Trophoblast cell (in vitro differentiated cells and primary cell): ENCODE data around the gene EP400.

Experiments used
- DNase-seq, 2 donors: peaks; one replicate each; pipeline ENCODE4 v3.0.0-alpha.2; 2016
- H2AFZ ChIP-seq: 2 replicates; pipeline ENCODE4 v1.6.1; 2013; ENCODE audit warnings: low read length, moderate library complexity, mild to moderate bottlenecking; ENCODE audit not compliant: insufficient read depth, poor library complexity
- H2AK5ac ChIP-seq: 2 replicates; pipeline ENCODE4 v1.6.1; 2013; ENCODE audit warnings: mild to moderate bottlenecking, low read length
- H2BK120ac ChIP-seq: 2 replicates; pipeline ENCODE4 v1.6.1; 2013; ENCODE audit warnings: low read length, mild to moderate bottlenecking, moderate library complexity; ENCODE audit not compliant: insufficient read depth, poor library complexity
- H2BK12ac ChIP-seq: 2 replicates; pipeline ENCODE4 v1.6.1; 2013; ENCODE audit warnings: mild to moderate bottlenecking, low read length, moderate library complexity
- H2BK5ac ChIP-seq: 2 replicates; pipeline ENCODE4 v1.6.1; 2013; ENCODE audit warnings: low read length, low read depth, moderate library complexity, mild to moderate bottlenecking; ENCODE audit not compliant: poor library complexity
- H3K14ac ChIP-seq: 2 replicates; pipeline ENCODE4 v1.6.1; 2013; ENCODE audit warnings: mild to moderate bottlenecking, low read length
- H3K18ac ChIP-seq: 2 replicates; pipeline ENCODE4 v1.6.1; 2013; ENCODE audit warnings: mild to moderate bottlenecking, low read length
- H3K23ac ChIP-seq: 2 replicates; pipeline ENCODE4 v1.6.1; 2013; ENCODE audit warnings: low read length
- H3K27ac ChIP-seq: 2 replicates; pipeline ENCODE4 v1.5.1; 2013; ENCODE audit warnings: low read depth, mild to moderate bottlenecking, inconsistent platforms, low read length, moderate library complexity
- H3K27me3 ChIP-seq: 2 replicates; pipeline ENCODE4 v1.6.1; 2013; ENCODE audit warnings: inconsistent platforms, mild to moderate bottlenecking, low read length, moderate library complexity; ENCODE audit not compliant: insufficient read depth
- H3K36me3 ChIP-seq, 2 experiments: 1 replicate in 1 of 2; 2 replicates in 1 of 2; pipeline ENCODE4 v1.6.1; 2013; ENCODE audit warnings: low read length in 2 of 2, mild to moderate bottlenecking in 2 of 2, moderate library complexity in 1 of 2; ENCODE audit not compliant: insufficient read depth in 2 of 2, control insufficient read depth in 1 of 2
- H3K4ac ChIP-seq: 2 replicates; pipeline ENCODE4 v1.6.1; 2013; ENCODE audit warnings: low read depth, mild to moderate bottlenecking, low read length, moderate library complexity
- H3K4me1 ChIP-seq, 2 experiments: 1 replicate in 1 of 2; 2 replicates in 1 of 2; pipeline ENCODE4 v1.6.1; 2013; ENCODE audit warnings: low read length in 2 of 2, mild to moderate bottlenecking in 2 of 2, moderate library complexity in 1 of 2; ENCODE audit not compliant: insufficient read depth in 2 of 2, control insufficient read depth in 1 of 2
- H3K4me2 ChIP-seq: 2 replicates; pipeline ENCODE4 v1.6.1; 2013; ENCODE audit warnings: inconsistent platforms, mild to moderate bottlenecking, low read length, moderate library complexity
- H3K4me3 ChIP-seq: 2 replicates; pipeline ENCODE4 v1.5.1; 2013; ENCODE audit warnings: mild to moderate bottlenecking, low read depth, low read length, inconsistent platforms
- H3K79me1 ChIP-seq: one replicate; pipeline ENCODE4 v1.6.1; 2013; ENCODE audit warnings: low read length
- H3K79me2 ChIP-seq: 2 replicates; pipeline ENCODE4 v1.6.1; 2013; ENCODE audit warnings: low read length, mild to moderate bottlenecking; ENCODE audit not compliant: control insufficient read depth, insufficient read depth, poor library complexity
- H3K9ac ChIP-seq: 2 replicates; pipeline ENCODE4 v1.6.1; 2013; ENCODE audit warnings: mild to moderate bottlenecking, low read length
- H3K9me3 ChIP-seq: 2 replicates; pipeline ENCODE4 v1.6.1; 2013; ENCODE audit warnings: low read depth, mild to moderate bottlenecking, control low read depth, inconsistent platforms, low read length; ENCODE audit not compliant: insufficient read depth
- H4K12ac ChIP-seq: 2 replicates; pipeline ENCODE4 v1.6.1; 2013; ENCODE audit warnings: low read depth, mild to moderate bottlenecking, low read length, moderate library complexity
- H4K8ac ChIP-seq: 2 replicates; pipeline ENCODE4 v1.6.1; 2013; ENCODE audit warnings: low read depth, mild to moderate bottlenecking, low read length, moderate library complexity
- H4K91ac ChIP-seq: one replicate; pipeline ENCODE4 v1.6.1; 2013; ENCODE audit warnings: low read depth, mild to moderate bottlenecking, low read length, moderate library complexity
- WGBS: extraction: QIAGEN DNeasy Blood & Tissue Kit; methylation state at CpG from one replicate; pipeline ENCODE4 v1.1.7; 2013; ENCODE audit warnings: missing lambda C conversion rate; ENCODE audit not compliant: insufficient read length, insufficient coverage; ENCODE audit errors: extremely low coverage; 5-methylcytosine and 5-hydroxymethylcytosine counted together

The EP400 gene

DNA sequence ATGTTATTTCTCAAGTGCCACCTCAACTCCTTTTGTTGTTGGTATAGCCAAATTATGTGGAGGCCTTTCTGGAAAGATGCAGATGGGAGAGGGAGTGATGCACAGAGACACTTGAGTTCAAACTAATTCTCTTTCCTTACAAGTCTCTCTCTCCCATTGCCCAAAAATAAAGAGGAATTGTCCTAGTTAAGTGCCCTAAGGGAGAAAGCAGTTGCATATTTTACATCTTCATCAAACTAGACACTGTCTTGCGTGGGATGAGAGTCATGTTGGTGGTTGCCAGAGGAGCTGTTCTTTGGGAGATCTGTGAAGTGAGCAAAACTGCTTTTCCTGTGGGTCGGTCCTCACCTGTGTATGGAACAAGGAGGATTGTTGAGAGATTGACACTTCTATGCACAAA, 72.2 kb downstream of the EP400 start:
- Histone ChIP-seq H3K23ac (no peak overlapping the region), H3K27me3 (no peaks in the 10 kb centered on the region), H3K4me3 (no peak overlapping the region), H4K12ac (no peak overlapping the region), H4K91ac (no peak overlapping the region), H3K4ac (no peak overlapping the region), H2BK5ac (no peak overlapping the region), H3K79me1 (no peaks in the 10 kb centered on the region), H2AFZ (no peak overlapping the region), H3K36me3 (peaks cover 70 to 74% of the 10 kb centered on the region in 2 experiments), H3K18ac (no peak overlapping the region), H2BK12ac (no peak overlapping the region), H3K4me2 (no peak overlapping the region), H2BK120ac (no peak overlapping the region), H3K79me2 (no peaks in the 10 kb centered on the region), H4K8ac (no peak overlapping the region), H2AK5ac (no peak overlapping the region), H3K4me1 (no peaks in the 10 kb centered on the region), H3K9ac (no peak overlapping the region), H3K27ac (no peak overlapping the region), H3K14ac (no peak overlapping the region), H3K9me3 (peaks cover 2% of the 10 kb centered on the region)
- no peak for DNase-seq
- whole genome bisulfite sequencing: no CpG with 5 or more reads among the region's 2 CpGs

DNA sequence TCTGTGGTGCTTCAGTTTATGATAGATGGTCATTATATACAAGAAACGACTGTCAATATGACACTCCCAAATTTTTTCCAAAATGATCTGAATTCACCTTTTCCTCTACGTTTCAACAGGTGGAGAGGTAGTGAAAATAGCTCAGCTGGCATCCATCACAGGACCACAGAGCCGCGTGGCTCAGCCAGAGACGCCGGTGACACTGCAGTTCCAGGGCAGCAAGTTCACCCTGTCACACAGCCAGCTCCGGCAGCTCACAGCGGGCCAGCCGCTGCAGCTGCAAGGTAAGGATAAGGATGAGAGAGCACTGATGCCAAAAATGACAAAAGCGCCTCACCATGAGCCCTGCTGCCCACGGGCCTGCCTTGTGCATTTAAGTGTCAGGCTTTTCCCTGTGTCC, 73.9 kb downstream of the EP400 start:
- Histone ChIP-seq H3K18ac (no peak overlapping the region), H4K8ac (no peak overlapping the region), H2AFZ (no peak overlapping the region), H4K12ac (no peak overlapping the region), H3K4ac (no peak overlapping the region), H3K36me3 (peaks cover 67 to 74% of the 10 kb centered on the region in 2 experiments), H3K14ac (no peak overlapping the region), H3K9ac (no peak overlapping the region), H2BK120ac (no peak overlapping the region), H3K23ac (no peak overlapping the region), H3K4me2 (no peak overlapping the region), H3K4me1 (no peaks in the 10 kb centered on the region), H3K79me1 (no peaks in the 10 kb centered on the region), H3K79me2 (no peaks in the 10 kb centered on the region), H2BK5ac (no peak overlapping the region), H3K4me3 (no peak overlapping the region), H3K9me3 (peaks cover 2% of the 10 kb centered on the region), H3K27ac (no peak overlapping the region), H2AK5ac (no peak overlapping the region), H3K27me3 (no peaks in the 10 kb centered on the region), H2BK12ac (no peak overlapping the region), H4K91ac (no peak overlapping the region)
- no CpG with 5 or more reads among the region's 11 CpGs for WGBS
- DNase-seq: no peak

DNA sequence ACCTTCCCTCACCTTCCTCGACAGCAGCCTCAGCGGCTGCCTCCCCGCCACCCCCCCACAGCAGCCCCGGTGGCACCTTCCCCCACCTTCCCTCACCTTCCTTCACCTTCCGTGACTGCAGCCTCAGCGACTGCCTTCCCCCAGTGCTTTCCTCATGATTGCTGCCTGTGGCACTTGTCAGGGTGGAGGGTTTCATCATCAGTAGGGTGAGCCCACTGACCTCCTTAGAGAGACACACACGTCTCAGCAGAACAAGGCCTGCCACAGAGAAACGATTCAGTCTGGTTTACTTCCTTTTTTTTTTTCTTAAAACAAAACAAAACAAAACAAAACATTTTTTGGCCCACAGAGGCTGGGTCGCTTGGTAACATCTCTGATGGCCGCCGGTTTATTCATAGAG, 75.0 kb downstream of the EP400 start:
- no peak overlapping the region for H2BK120ac ChIP-seq

DNA sequence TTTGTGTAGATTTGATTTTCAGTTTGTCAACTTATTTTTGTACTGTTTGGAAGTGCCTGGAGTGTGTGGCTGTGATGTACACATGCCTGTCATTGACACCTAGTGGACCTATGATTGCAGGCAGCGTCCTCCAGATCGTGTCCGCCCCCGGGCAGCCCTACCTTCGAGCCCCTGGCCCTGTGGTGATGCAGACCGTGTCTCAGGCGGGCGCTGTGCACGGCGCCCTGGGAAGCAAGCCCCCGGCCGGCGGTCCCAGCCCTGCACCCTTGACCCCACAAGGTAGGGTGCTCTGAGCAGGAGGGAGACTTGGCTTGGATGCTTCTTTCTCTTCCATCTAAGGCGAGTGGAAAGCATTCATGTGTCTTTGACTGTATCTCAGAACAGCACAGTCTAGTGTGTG, 75.8 kb downstream of the EP400 start:
- H2BK5ac ChIP-seq: no peak overlapping the region
- H4K12ac ChIP-seq: no peak overlapping the region
- H3K79me1 ChIP-seq: no peaks in the 10 kb centered on the region
- no peak overlapping the region for H3K14ac ChIP-seq
- no peak overlapping the region for H4K91ac ChIP-seq
- no peaks in the 10 kb centered on the region for H3K4me1 ChIP-seq
- peaks cover 59 to 73% of the 10 kb centered on the region in 2 experiments for H3K36me3 ChIP-seq
- H3K27ac ChIP-seq: no peak overlapping the region
- H3K18ac ChIP-seq: no peak overlapping the region
- no peak overlapping the region for H2BK120ac ChIP-seq
- H2BK12ac ChIP-seq: no peak overlapping the region
- H3K4me2 ChIP-seq: no peak overlapping the region
- no peak overlapping the region for H3K23ac ChIP-seq
- H3K4ac ChIP-seq: no peak overlapping the region
- peaks cover 2% of the 10 kb centered on the region for H3K9me3 ChIP-seq
- no peak for DNase-seq
- no peak overlapping the region for H2AK5ac ChIP-seq
- no peak overlapping the region for H3K9ac ChIP-seq
- peaks cover 2% of the 10 kb centered on the region for H3K79me2 ChIP-seq
- WGBS: no CpG with 5 or more reads among the region's 14 CpGs
- H4K8ac ChIP-seq: no peak overlapping the region
- no peaks in the 10 kb centered on the region for H3K27me3 ChIP-seq
- H3K4me3 ChIP-seq: no peak overlapping the region
- no peak overlapping the region for H2AFZ ChIP-seq

More for the DNA sequence above, 75.0 kb downstream of the EP400 start:
- H3K9ac ChIP-seq: no peak overlapping the region
- H2BK12ac ChIP-seq: no peak overlapping the region
- H3K36me3 ChIP-seq: peaks cover 65 to 75% of the 10 kb centered on the region in 2 experiments
- no peak overlapping the region for H3K27ac ChIP-seq
- no peak overlapping the region for H2AK5ac ChIP-seq
- H4K12ac ChIP-seq: no peak overlapping the region
- H3K18ac ChIP-seq: no peak overlapping the region
- H2AFZ ChIP-seq: no peak overlapping the region
- H3K14ac ChIP-seq: no peak overlapping the region
- H3K4me1 ChIP-seq: no peaks in the 10 kb centered on the region
- H3K4me3 ChIP-seq: no peak overlapping the region
- no peak overlapping the region for H4K8ac ChIP-seq
- H3K23ac ChIP-seq: no peak overlapping the region
- no peaks in the 10 kb centered on the region for H3K27me3 ChIP-seq
- peaks cover 2% of the 10 kb centered on the region for H3K79me2 ChIP-seq
- H3K79me1 ChIP-seq: no peaks in the 10 kb centered on the region
- H3K4ac ChIP-seq: no peak overlapping the region
- no peak for DNase-seq
- no peak overlapping the region for H4K91ac ChIP-seq
- WGBS: no CpG with 5 or more reads among the region's 11 CpGs
- H2BK5ac ChIP-seq: no peak overlapping the region
- no peak overlapping the region for H3K4me2 ChIP-seq
- H3K9me3 ChIP-seq: peaks cover 2% of the 10 kb centered on the region
